HFFc6 (cell line): ENCODE results near the gene MATK. TPM values are rescaled to one million over a fixed set of nuclear protein-coding genes. Genes with fewer than 3 reads are reported as not detected.

Experiments
- DNase-seq: peaks from one replicate; pipeline ENCODE4 v3.0.0-alpha.2; 2018
- H3K27ac Mint-ChIP-seq: 2 replicates; pipeline ENCODE4 v1.8.0; 2020; ENCODE audit warnings: mild to moderate bottlenecking, mixed read lengths
- H3K27me3 Mint-ChIP-seq: 2 replicates; pipeline ENCODE4 v1.8.0; 2021; ENCODE audit warnings: mild to moderate bottlenecking, moderate library complexity, mixed read lengths; ENCODE audit not compliant: insufficient read depth
- H3K36me3 Mint-ChIP-seq: 2 replicates; pipeline ENCODE4 v1.8.0; 2021; ENCODE audit warnings: low read depth, mixed read lengths
- H3K4me1 Mint-ChIP-seq: 2 replicates; pipeline ENCODE4 v1.8.0; 2020; ENCODE audit warnings: low read depth, mixed read lengths
- H3K4me3 Mint-ChIP-seq: 2 replicates; pipeline ENCODE4 v1.8.0; 2020; ENCODE audit warnings: mild to moderate bottlenecking, moderate library complexity, mixed read lengths
- H3K9me3 Mint-ChIP-seq: 2 replicates; pipeline ENCODE4 v1.8.0; 2020; ENCODE audit warnings: mild to moderate bottlenecking, mixed read lengths
- total RNA-seq, 6 experiments: library from RNA; stranded (reverse); fragmentation: NEBNext Ultra II Directional; extraction: Animal tissue kit (Norgen Biotek cat#: 25700); gene quantifications; 2 replicates in 1 of 6; 3 replicates in 5 of 6; pipeline ENCODE4 v1.2.3, GENCODE V29; 2021
- TF ChIP-seq, protein P1 (sequence below): fragments of 200-600 bp; sonication (generic); IDR thresholded peaks from 2 replicates; pipeline ENCODE4 v1.5.0; 2021; ENCODE audit warnings: antibody characterized with exemption, mild to moderate bottlenecking

The MATK gene
- total RNA-seq, 6 experiments from 2014 or later: not detected

- Mint-ChIP-seq H3K4me3 (no peak overlapping the region), H3K9me3 (peaks cover 11% of the 10 kb centered on the region)
Observed at GRCh38 chr19:3807574-3808354, 21.6 kb upstream of the MATK start.

GRCh38 chr19:3807131-3807480 lies 20.9 kb upstream of the MATK start:
- Mint-ChIP-seq H3K27ac (no peak overlapping the region), H3K4me3 (no peak overlapping the region), H3K9me3 (peaks cover 11% of the 10 kb centered on the region), H3K4me1 (no peaks in the 10 kb centered on the region), H3K36me3 (no peaks in the 10 kb centered on the region), H3K27me3 (peaks cover 12% of the 10 kb centered on the region)
- TF ChIP-seq, protein P1, sequence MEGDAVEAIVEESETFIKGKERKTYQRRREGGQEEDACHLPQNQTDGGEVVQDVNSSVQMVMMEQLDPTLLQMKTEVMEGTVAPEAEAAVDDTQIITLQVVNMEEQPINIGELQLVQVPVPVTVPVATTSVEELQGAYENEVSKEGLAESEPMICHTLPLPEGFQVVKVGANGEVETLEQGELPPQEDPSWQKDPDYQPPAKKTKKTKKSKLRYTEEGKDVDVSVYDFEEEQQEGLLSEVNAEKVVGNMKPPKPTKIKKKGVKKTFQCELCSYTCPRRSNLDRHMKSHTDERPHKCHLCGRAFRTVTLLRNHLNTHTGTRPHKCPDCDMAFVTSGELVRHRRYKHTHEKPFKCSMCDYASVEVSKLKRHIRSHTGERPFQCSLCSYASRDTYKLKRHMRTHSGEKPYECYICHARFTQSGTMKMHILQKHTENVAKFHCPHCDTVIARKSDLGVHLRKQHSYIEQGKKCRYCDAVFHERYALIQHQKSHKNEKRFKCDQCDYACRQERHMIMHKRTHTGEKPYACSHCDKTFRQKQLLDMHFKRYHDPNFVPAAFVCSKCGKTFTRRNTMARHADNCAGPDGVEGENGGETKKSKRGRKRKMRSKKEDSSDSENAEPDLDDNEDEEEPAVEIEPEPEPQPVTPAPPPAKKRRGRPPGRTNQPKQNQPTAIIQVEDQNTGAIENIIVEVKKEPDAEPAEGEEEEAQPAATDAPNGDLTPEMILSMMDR: no peak
- no peak for DNase-seq

More at GRCh38 chr19:3807574-3808354, 21.6 kb upstream of the MATK start:
- TF ChIP-seq, protein P1: no peak
- no peak for DNase-seq
- H3K27ac Mint-ChIP-seq: no peak overlapping the region
- H3K27me3 Mint-ChIP-seq: peaks cover 7% of the 10 kb centered on the region
- H3K36me3 Mint-ChIP-seq: no peaks in the 10 kb centered on the region
- H3K4me1 Mint-ChIP-seq: no peaks in the 10 kb centered on the region

DNA sequence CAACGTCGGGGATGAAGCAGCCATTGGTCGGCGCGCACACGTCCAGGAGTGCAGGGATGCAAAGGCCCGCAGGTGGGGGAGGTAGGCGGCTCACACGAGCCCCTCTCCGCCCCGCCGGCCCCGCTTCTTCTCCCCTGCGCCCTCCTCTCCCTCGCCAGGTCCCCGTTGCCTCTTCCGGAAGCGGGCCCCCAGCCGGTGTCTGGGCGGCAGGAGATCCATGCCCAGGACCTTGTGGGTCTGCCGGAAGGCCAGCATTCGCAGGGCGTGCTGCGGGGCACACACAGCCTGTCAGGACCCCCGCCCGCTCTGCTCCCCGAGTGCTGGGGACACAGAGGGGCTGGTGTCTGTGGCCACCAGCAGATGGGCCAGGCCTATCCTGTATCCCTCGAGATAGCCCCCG lies 19.7 kb upstream of the MATK start:
- TF ChIP-seq, protein P1: no peak
- no peak overlapping the region for H3K4me3 Mint-ChIP-seq
- no peaks in the 10 kb centered on the region for H3K36me3 Mint-ChIP-seq
- H3K4me1 Mint-ChIP-seq: no peaks in the 10 kb centered on the region
- H3K9me3 Mint-ChIP-seq: peaks cover 11% of the 10 kb centered on the region
- peaks cover 15% of the 10 kb centered on the region for H3K27me3 Mint-ChIP-seq
- no peak overlapping the region for H3K27ac Mint-ChIP-seq
- DNase-seq: no peak

- DNase-seq: no peak
- Mint-ChIP-seq H3K27ac (no peak overlapping the region), H3K4me1 (no peaks in the 10 kb centered on the region), H3K9me3 (peaks cover 11% of the 10 kb centered on the region), H3K36me3 (no peaks in the 10 kb centered on the region), H3K4me3 (no peak overlapping the region), H3K27me3 (peaks cover 25% of the 10 kb centered on the region)
- TF ChIP-seq, protein P1: no peak
Observed at GRCh38 chr19:3804429-3804828, 18.2 kb upstream of the MATK start.

- TF ChIP-seq, protein P1: no peak
- no peaks in the 10 kb centered on the region for H3K36me3 Mint-ChIP-seq
- H3K27me3 Mint-ChIP-seq: peaks cover 29% of the 10 kb centered on the region
- no peak overlapping the region for H3K4me3 Mint-ChIP-seq
- no peak for DNase-seq
- no peak overlapping the region for H3K27ac Mint-ChIP-seq
- H3K9me3 Mint-ChIP-seq: peaks cover 11% of the 10 kb centered on the region
- no peaks in the 10 kb centered on the region for H3K4me1 Mint-ChIP-seq
Observed at GRCh38 chr19:3803986-3804385, 17.8 kb upstream of the MATK start.
